ENCODE measurements around the gene LACTBL1. TPM values are rescaled to one million over a fixed set of nuclear protein-coding genes. Genes with fewer than 3 reads are reported as not detected.

The LACTBL1 gene
- total RNA-seq, 4 donors from 2014 or later, result not detected

DNA sequence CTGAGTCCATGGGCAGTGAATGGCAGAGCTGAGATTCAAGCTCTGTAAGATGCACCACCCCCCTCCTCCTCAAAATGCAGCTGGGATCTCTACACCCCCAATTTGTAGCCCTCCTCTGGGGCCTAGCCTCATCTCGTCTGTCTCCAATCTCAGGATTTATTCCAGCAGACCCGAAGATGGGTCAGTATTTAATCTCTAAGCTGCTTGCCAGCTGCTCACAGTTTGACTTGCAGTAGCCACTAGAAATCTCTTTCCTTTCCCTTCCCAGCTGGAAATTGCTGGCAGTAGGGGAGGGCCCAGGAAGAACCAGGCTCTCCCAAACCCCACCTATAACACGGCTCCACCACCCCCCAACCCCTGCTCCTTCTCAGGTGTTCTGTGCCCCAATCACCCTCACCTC is 1.5 kb downstream of the LACTBL1 start:
- Histone ChIP-seq H3K27ac (no peak overlapping the region), H3K36me3 (no peaks in the 10 kb centered on the region), H3K4me3 (no peak overlapping the region), H3K27me3 (peaks cover 40% of the 10 kb centered on the region), H3K4me1 (peaks cover 8% of the 10 kb centered on the region), H3K9me3 (no peaks in the 10 kb centered on the region)
- DNase-seq (ENCODE audit: low spot score in 2 of 2), result peak in 1 of 2 donors; percentile 4
- TF ChIP-seq, protein P1, sequence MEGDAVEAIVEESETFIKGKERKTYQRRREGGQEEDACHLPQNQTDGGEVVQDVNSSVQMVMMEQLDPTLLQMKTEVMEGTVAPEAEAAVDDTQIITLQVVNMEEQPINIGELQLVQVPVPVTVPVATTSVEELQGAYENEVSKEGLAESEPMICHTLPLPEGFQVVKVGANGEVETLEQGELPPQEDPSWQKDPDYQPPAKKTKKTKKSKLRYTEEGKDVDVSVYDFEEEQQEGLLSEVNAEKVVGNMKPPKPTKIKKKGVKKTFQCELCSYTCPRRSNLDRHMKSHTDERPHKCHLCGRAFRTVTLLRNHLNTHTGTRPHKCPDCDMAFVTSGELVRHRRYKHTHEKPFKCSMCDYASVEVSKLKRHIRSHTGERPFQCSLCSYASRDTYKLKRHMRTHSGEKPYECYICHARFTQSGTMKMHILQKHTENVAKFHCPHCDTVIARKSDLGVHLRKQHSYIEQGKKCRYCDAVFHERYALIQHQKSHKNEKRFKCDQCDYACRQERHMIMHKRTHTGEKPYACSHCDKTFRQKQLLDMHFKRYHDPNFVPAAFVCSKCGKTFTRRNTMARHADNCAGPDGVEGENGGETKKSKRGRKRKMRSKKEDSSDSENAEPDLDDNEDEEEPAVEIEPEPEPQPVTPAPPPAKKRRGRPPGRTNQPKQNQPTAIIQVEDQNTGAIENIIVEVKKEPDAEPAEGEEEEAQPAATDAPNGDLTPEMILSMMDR (IDR thresholded peaks at IDR 0.05), result no peak
- no peak for TF ChIP-seq POLR2A (IDR thresholded peaks at IDR 0.05)
- TF ChIP-seq POLR2AphosphoS5 (IDR thresholded peaks at IDR 0.05), result no peak
- TF ChIP-seq EP300 (IDR thresholded peaks at IDR 0.05), result no peak
- WGBS, result 55% methylated on average over 3 of the region's 3 CpGs

- 84% methylated on average over 2 of the region's 2 CpGs for WGBS
- Histone ChIP-seq H3K27ac (no peak overlapping the region), H3K27me3 (peaks cover 42% of the 10 kb centered on the region), H3K9me3 (no peaks in the 10 kb centered on the region), H3K4me1 (peaks cover 6% of the 10 kb centered on the region), H3K36me3 (no peaks in the 10 kb centered on the region), H3K4me3 (no peak overlapping the region)
- TF ChIP-seq, protein P1 (IDR thresholded peaks at IDR 0.05), result no peak
- TF ChIP-seq EP300 (IDR thresholded peaks at IDR 0.05), result no peak
- no peak for TF ChIP-seq POLR2A (IDR thresholded peaks at IDR 0.05)
- TF ChIP-seq POLR2AphosphoS5 (IDR thresholded peaks at IDR 0.05), result no peak
- no peak for DNase-seq (ENCODE audit: low spot score in 2 of 2)
Measured at GRCh38 chr1:22970096-22970495, 2.6 kb downstream of the LACTBL1 start.

DNA sequence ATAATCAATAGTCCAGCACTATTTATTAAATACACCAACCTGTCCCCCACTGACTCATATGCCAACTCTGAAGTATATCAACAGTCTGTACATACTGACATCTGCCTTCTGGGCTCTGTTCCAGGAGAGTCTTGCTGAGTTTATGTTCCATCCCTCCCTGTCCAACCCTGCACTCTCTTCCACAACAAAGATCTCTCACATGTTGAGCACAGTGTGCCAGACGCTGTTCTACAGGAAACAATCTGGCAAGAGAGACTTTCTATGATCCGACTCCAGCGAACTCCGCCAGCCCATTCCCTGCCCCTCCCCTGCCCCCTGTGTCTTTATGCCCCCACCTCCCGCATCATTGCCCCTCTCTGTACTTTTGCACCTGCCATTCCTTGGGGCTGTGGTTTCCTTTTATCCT is 3.4 kb downstream of the LACTBL1 start:
- Histone ChIP-seq H3K4me1 (peaks cover 6% of the 10 kb centered on the region), H3K9me3 (no peaks in the 10 kb centered on the region), H3K27me3 (peaks cover 36% of the 10 kb centered on the region), H3K27ac (no peak overlapping the region), H3K36me3 (no peaks in the 10 kb centered on the region), H3K4me3 (no peak overlapping the region)
- WGBS, result 3% methylated on average over 5 of the region's 5 CpGs
- TF ChIP-seq, protein P1 (IDR thresholded peaks at IDR 0.05), result no peak
- TF ChIP-seq POLR2A (IDR thresholded peaks at IDR 0.05) (no peak), EP300 (IDR thresholded peaks at IDR 0.05) (no peak), POLR2AphosphoS5 (IDR thresholded peaks at IDR 0.05) (no peak)
- no peak for DNase-seq (ENCODE audit: low spot score in 2 of 2)

GRCh38 chr1:22967833-22968232 is 4.8 kb downstream of the LACTBL1 start:
- H3K27me3 ChIP-seq, result peaks cover 32% of the 10 kb centered on the region
- peaks cover 6% of the 10 kb centered on the region for H3K4me1 ChIP-seq
- no peak for TF ChIP-seq EP300 (IDR thresholded peaks at IDR 0.05)
- TF ChIP-seq, protein P1 (IDR thresholded peaks at IDR 0.05), result no peak
- TF ChIP-seq POLR2A (IDR thresholded peaks at IDR 0.05), result no peak
- no peak for TF ChIP-seq POLR2AphosphoS5 (IDR thresholded peaks at IDR 0.05)
- H3K4me3 ChIP-seq, result no peak overlapping the region
- DNase-seq (ENCODE audit: low spot score in 2 of 2), result no peak
- H3K27ac ChIP-seq, result no peak overlapping the region
- no peaks in the 10 kb centered on the region for H3K9me3 ChIP-seq
- WGBS, result 53% methylated on average over 2 of the region's 2 CpGs
- no peaks in the 10 kb centered on the region for H3K36me3 ChIP-seq

- H3K4me1 ChIP-seq, result peaks cover 6% of the 10 kb centered on the region
- H3K9me3 ChIP-seq, result no peaks in the 10 kb centered on the region
- no peak overlapping the region for H3K4me3 ChIP-seq
- H3K27me3 ChIP-seq, result peaks cover 24% of the 10 kb centered on the region
- no peak overlapping the region for H3K27ac ChIP-seq
- WGBS, result 78% methylated on average over 5 of the region's 5 CpGs
- TF ChIP-seq POLR2A (IDR thresholded peaks at IDR 0.05) (no peak), POLR2AphosphoS5 (IDR thresholded peaks at IDR 0.05) (no peak), EP300 (IDR thresholded peaks at IDR 0.05) (no peak)
- TF ChIP-seq, protein P1 (IDR thresholded peaks at IDR 0.05), result no peak
- H3K36me3 ChIP-seq, result no peaks in the 10 kb centered on the region
- DNase-seq (ENCODE audit: low spot score in 2 of 2), result no peak
Measured at GRCh38 chr1:22966309-22966708, 6.4 kb downstream of the LACTBL1 start.
